Caco-2 (cell line): Measurements from ENCODE around the gene NHP2. TPM values are rescaled to one million over a fixed set of nuclear protein-coding genes. Genes with fewer than 3 reads are reported as not detected.
"Not testable (repeated sequence)": the region's sequence is repeated elsewhere in the genome, so short reads cannot be mapped to it uniquely, and the experiment has no call there.

Experiments
- BruUV-seq: library from RNA; stranded (reverse); fragments of 400-500 nt; replicated peaks from 2 replicates; lab custom pipeline; 2021; lab: Mats Ljungman, UMichigan
- CTCF ChIA-PET: fragments of 300-600 bp; sonication (Branson Sonifier 250); formaldehyde crosslinking; loops from one replicate; lab custom pipeline; 2022; ENCODE audit warnings: antibody characterized with exemption; lab: Charles Lee
- POLR2A ChIA-PET: fragments of 300-600 bp; sonication (Branson Sonifier 250); formaldehyde crosslinking; loops from one replicate; lab custom pipeline; 2022; ENCODE audit warnings: antibody characterized with exemption; lab: Charles Lee
- DNase-seq, 2 experiments: peaks; one replicate each; pipeline versions ENCODE4 v3.0.0 to v3.0.0-alpha.2; 2020 to 2022
- H3K27me3 ChIP-seq: replicated peaks from 2 replicates; pipeline ENCODE4 v1.6.0; 2011; ENCODE audit warnings: low read length; ENCODE audit not compliant: control insufficient read depth, insufficient read depth
- H3K36me3 ChIP-seq: 2 replicates; pipeline ENCODE4 v1.5.1; 2011; ENCODE audit warnings: low read length; ENCODE audit not compliant: control insufficient read depth, insufficient read depth
- H3K4me1 ChIP-seq: fragments of 250-450 bp; sonication (Bioruptor Pico); 2 replicates; pipeline ENCODE4 v1.5.1; 2020; ENCODE audit warnings: mild to moderate bottlenecking
- H3K4me3 ChIP-seq: 2 replicates; pipeline ENCODE4 v1.5.1; 2011; ENCODE audit warnings: low read depth, mild to moderate bottlenecking, control low read depth, low read length
- H3K9me3 ChIP-seq: fragments of 250-450 bp; sonication (Bioruptor Pico); 2 replicates; pipeline ENCODE4 v1.5.1; 2020; ENCODE audit warnings: mild to moderate bottlenecking, moderate library complexity
- H3K27ac Mint-ChIP-seq: one replicate; pipeline ENCODE4 v1.8.0; 2022; ENCODE audit warnings: mixed read lengths; ENCODE audit not compliant: unreplicated experiment
- H3K27me3 Mint-ChIP-seq: one replicate; pipeline ENCODE4 v1.8.0; 2022; ENCODE audit warnings: mixed read lengths; ENCODE audit not compliant: insufficient read depth, unreplicated experiment
- H3K36me3 Mint-ChIP-seq: one replicate; pipeline ENCODE4 v1.8.0; 2022; ENCODE audit warnings: mild to moderate bottlenecking, mixed read lengths; ENCODE audit not compliant: insufficient read depth, unreplicated experiment
- H3K4me1 Mint-ChIP-seq: one replicate; pipeline ENCODE4 v1.8.0; 2022; ENCODE audit warnings: low read depth, mixed read lengths; ENCODE audit not compliant: unreplicated experiment
- H3K4me3 Mint-ChIP-seq: one replicate; pipeline ENCODE4 v1.8.0; 2022; ENCODE audit warnings: mild to moderate bottlenecking, moderate library complexity, mixed read lengths; ENCODE audit not compliant: unreplicated experiment
- H3K9me3 Mint-ChIP-seq: one replicate; pipeline ENCODE4 v1.8.0; 2022; ENCODE audit warnings: mixed read lengths; ENCODE audit not compliant: unreplicated experiment
- intact Hi-C: fragments of 100-400 bp; cut with micrococcal nuclease; formaldehyde crosslinking; loops from one replicate; pipeline ENCODE4 v1.10.0; 2022; ENCODE audit not compliant: unreplicated experiment
- total RNA-seq: library from RNA; stranded (reverse); gene quantifications from 2 replicates; pipeline ENCODE4 v1.2.3, GENCODE V29; 2022
- TF ChIP-seq, protein P1 (sequence below), 2 experiments: fragments of 200-600 bp in 1 of 2; IDR thresholded peaks; 1 replicate in 1 of 2; 2 replicates in 1 of 2; pipeline versions ENCODE4 v1.5.1 to v1.8.0; 2011 to 2022; ENCODE audit warnings: antibody characterized with exemption in 1 of 2, control low read depth in 1 of 2, inconsistent platforms in 1 of 2, low read depth in 1 of 2, low read length in 1 of 2, mild to moderate bottlenecking in 1 of 2, moderate library complexity in 1 of 2; ENCODE audit not compliant: insufficient read depth in 1 of 2, severe bottlenecking in 1 of 2, unreplicated experiment in 1 of 2

NHP2 gene
- total RNA-seq, 1 experiment from 2014 or later = 127 TPM

DNA sequence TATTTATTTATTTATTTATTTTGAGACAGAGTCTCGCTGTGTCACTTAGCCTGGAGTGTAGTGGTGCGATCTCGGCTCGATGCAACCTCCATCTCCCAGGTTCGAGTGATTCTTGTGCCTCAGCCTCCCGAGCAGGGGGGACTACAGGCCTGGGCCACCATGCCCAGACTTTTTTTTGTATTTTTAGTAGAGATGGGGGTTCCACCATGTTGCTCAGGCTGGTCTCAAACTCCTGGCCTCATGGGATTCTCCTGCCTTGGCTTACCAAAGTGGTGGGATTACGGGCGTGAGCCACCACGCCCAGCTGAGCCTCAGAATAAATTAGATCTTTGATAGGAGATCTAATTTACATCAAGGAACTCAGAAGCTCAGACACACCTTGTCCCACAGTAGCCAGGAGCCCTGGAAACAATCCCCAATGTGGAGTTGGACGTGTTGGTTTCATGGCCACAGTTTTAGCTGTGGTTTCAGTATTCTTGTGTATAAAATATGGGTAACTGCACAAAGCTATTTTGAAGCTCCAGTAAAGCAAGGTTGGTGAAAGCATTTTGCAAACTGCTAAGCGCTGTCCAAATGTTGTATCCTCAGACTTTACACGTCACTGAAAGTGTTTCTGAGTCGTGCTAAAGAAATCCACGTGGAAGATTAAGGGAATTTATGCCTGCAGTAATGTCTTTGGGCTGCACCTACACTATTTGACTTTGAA lies 47.7 kb upstream of the NHP2 start:
- Histone ChIP-seq H3K36me3 (0 out of 2 replicates have a peak, but pooled peaks cover 2% of the 10 kb centered on the region), H3K4me3 (no peak overlapping the region), H3K9me3 (no peaks in the 10 kb centered on the region), H3K4me1 (peaks cover 3% of the 10 kb centered on the region; the same call in 1 of the 2 replicates), H3K27me3 (no peaks in the 10 kb centered on the region)
- Mint-ChIP-seq H3K27ac (no peak overlapping the region), H3K36me3 (peaks cover 22% of the 10 kb centered on the region), H3K27me3 (peaks cover 2% of the 10 kb centered on the region), H3K4me1 (peaks cover 14% of the 10 kb centered on the region), H3K4me3 (no peak overlapping the region), H3K9me3 (no peaks in the 10 kb centered on the region)
- ChIA-PET POLR2A (interaction anchor here (0.6 kb wide), 1 partner anchor 424 kb away, joined by 3 read pairs; no protein-coding TSS in a partner anchor), CTCF (no interaction called here)
- TF ChIP-seq, protein P1, sequence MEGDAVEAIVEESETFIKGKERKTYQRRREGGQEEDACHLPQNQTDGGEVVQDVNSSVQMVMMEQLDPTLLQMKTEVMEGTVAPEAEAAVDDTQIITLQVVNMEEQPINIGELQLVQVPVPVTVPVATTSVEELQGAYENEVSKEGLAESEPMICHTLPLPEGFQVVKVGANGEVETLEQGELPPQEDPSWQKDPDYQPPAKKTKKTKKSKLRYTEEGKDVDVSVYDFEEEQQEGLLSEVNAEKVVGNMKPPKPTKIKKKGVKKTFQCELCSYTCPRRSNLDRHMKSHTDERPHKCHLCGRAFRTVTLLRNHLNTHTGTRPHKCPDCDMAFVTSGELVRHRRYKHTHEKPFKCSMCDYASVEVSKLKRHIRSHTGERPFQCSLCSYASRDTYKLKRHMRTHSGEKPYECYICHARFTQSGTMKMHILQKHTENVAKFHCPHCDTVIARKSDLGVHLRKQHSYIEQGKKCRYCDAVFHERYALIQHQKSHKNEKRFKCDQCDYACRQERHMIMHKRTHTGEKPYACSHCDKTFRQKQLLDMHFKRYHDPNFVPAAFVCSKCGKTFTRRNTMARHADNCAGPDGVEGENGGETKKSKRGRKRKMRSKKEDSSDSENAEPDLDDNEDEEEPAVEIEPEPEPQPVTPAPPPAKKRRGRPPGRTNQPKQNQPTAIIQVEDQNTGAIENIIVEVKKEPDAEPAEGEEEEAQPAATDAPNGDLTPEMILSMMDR (IDR thresholded peaks at IDR 0.05; ENCODE audit: insufficient read depth in 1 of 2, low read depth in 1 of 2, low read length in 1 of 2, severe bottlenecking in 1 of 2, unreplicated experiment in 1 of 2) = no peak
- intact Hi-C loops = no loop called here
- DNase-seq = no peak
- no TSS peak for BruUV-seq

DNA sequence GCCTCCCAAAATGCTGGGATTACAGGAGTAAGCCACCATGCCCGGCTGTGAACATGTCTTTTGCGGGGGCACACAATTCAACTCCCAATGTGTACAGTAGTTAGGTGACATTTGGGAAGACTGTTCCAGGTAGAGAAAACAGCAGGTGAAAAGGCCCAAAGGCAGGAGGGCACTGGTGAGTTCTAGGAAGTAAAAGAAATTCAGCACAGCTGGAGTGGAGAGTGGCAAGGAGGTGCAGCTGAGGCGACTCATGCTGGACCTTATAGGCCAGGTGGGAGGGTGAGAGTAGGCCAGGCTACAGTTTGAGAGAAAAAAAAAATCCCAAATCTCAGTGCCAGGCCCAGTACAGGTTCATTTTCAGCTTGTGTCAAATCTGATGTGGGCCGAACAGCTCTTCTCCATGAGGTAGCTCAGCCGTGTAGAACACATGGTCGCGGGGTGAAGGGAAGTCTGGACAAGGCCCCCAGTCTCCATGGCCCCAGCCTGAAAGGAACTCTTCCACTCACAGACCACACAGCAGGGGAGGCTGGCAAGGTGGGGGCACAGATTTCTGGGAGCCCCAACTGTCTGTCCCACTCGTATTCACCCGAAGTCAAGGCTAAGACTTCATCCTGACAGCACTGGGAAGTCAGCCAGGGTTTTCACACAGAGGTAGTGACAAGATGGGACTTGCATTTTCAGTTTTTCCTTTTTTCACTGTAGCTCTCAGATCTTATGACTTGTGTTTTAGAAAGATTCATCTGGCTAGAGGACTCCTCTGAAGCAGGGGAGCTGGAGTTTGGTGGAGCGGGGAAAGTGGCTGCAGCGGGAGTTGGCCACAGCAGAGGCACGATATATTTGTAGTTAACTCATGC lies 46.1 kb upstream of the NHP2 start:
- H3K27me3 ChIP-seq = no peaks in the 10 kb centered on the region
- DNase-seq = no peak
- Mint-ChIP-seq H3K27me3 (peaks cover 3% of the 10 kb centered on the region), H3K9me3 (no peaks in the 10 kb centered on the region), H3K4me3 (no peak overlapping the region), H3K4me1 (peaks cover 6% of the 10 kb centered on the region), H3K36me3 (peaks cover 9% of the 10 kb centered on the region), H3K27ac (no peak overlapping the region)
- H3K36me3 ChIP-seq = no peaks in the 10 kb centered on the region
- no peak overlapping the region for H3K4me3 ChIP-seq
- no peaks in the 10 kb centered on the region for H3K9me3 ChIP-seq
- CTCF ChIA-PET = no interaction called here
- intact Hi-C loops = no loop called here
- no peaks in the 10 kb centered on the region for H3K4me1 ChIP-seq
- POLR2A ChIA-PET = no interaction called here
- BruUV-seq = no TSS peak
- TF ChIP-seq, protein P1 (IDR thresholded peaks at IDR 0.05; ENCODE audit: insufficient read depth in 1 of 2, low read depth in 1 of 2, low read length in 1 of 2, severe bottlenecking in 1 of 2, unreplicated experiment in 1 of 2) = no peak

DNA sequence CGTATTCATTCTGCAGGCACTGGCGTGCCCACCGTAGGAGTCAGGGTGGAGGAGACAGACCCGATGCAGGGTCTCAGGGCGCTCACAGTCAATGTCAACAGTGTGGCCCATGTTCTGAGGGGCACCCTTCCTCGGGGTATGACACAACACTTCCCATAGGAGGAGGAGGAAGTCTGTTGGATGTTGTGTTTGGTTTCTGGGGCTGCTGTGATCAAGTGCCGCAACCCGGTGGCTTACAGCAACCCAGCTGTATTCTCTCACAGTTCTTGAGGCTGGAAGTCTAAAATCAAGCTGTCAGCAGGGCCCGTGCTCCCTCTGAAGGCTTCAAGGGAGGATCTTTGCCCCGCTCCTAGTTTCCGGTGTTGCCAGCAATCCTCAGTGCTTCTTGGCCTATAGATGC lies 45.0 kb upstream of the NHP2 start:
- no peaks in the 10 kb centered on the region for H3K9me3 ChIP-seq
- Mint-ChIP-seq H3K27me3 (peaks cover 2% of the 10 kb centered on the region), H3K36me3 (no peaks in the 10 kb centered on the region), H3K9me3 (no peaks in the 10 kb centered on the region), H3K4me1 (no peaks in the 10 kb centered on the region), H3K4me3 (no peak overlapping the region), H3K27ac (no peak overlapping the region)
- H3K36me3 ChIP-seq = no peaks in the 10 kb centered on the region
- H3K4me1 ChIP-seq = no peaks in the 10 kb centered on the region
- no peak for DNase-seq
- intact Hi-C loops = no loop called here
- BruUV-seq = no TSS peak
- ChIA-PET CTCF (no interaction called here), POLR2A (no interaction called here)
- no peaks in the 10 kb centered on the region for H3K27me3 ChIP-seq
- TF ChIP-seq, protein P1 (IDR thresholded peaks at IDR 0.05; ENCODE audit: insufficient read depth in 1 of 2, low read depth in 1 of 2, low read length in 1 of 2, severe bottlenecking in 1 of 2, unreplicated experiment in 1 of 2) = no peak
- no peak overlapping the region for H3K4me3 ChIP-seq

DNA sequence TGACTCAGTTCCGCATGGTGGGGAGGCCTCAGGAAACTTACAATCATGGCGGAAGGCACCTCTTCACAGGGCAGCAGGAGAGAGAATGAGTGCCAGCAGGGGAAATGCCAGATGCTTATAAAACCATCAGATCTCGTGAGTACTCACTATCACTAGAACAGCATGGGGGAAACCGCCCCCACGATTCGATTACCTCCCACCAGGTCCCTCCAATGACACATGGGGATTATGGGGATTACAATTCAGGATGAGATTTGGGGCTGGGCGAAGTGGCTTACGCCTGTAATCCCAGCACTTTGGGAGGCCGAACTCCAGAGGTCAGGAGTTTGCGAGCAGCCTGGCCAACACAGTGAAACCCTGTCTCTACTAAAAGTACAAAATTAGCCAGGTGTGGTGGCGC lies 44.5 kb upstream of the NHP2 start:
- H3K27me3 Mint-ChIP-seq, H3K27ac Mint-ChIP-seq, H3K4me1 Mint-ChIP-seq, H3K4me1 ChIP-seq, POLR2A ChIA-PET, H3K4me3 Mint-ChIP-seq, H3K36me3 ChIP-seq, H3K4me3 ChIP-seq, H3K36me3 Mint-ChIP-seq, CTCF ChIA-PET, H3K9me3 ChIP-seq, DNase-seq, H3K9me3 Mint-ChIP-seq, intact Hi-C loops, BruUV-seq, H3K27me3 ChIP-seq: not testable (repeated sequence)
